ENCODE data around the gene MCM9.
"Not testable (repeated sequence)": the region's sequence is repeated elsewhere in the genome, so short reads cannot be mapped to it uniquely, and the experiment has no call there.

Gene MCM9

DNA sequence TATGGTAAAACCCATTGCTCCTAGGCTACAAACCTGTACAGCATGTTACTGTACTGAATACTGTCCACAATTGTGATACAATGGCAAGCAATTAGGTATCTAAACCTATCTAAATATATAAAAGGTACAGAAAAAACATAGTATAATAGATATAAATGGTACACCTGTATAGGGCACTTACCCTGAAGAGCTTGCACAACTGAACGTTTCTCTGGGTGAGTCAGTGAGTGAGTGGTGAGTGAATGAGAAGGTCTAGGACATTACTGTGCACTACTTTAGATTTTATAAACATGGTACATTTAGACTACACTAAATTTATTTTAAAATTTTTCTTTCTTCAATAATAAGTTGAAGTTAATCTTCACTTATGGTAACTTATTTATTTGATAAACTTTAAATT is 163.7 kb downstream of the MCM9 start:
- no peak for DNase-seq

- DNase-seq: no peak
Observed at GRCh38 chr6:118770835-118771234, 164.1 kb downstream of the MCM9 start.

- DNase-seq: no peak
Observed at GRCh38 chr6:118770112-118770788, 164.7 kb downstream of the MCM9 start.

DNA sequence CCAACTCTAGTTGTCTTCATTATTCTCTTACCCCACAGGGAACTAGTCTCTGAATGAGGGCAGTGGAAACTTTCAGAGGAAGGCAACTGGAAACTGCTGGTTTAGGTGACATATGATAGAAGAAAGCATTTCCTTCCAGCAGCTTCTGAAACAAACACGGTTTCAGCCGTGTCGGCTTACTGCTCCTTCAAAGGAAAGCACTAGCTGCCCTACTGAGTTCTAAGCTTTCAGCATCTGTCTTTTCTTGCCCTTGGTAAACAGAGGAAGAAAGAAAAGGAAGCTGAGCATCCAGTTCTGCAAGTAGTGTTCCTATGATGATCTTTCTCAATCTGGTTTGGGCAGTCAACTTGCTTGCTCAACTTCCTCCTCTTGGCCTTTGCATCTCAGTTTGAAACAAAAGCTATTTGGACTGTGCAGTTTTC is 166.0 kb downstream of the MCM9 start:
- peak in 1 of 58 donors; percentile 15 for DNase-seq

DNA sequence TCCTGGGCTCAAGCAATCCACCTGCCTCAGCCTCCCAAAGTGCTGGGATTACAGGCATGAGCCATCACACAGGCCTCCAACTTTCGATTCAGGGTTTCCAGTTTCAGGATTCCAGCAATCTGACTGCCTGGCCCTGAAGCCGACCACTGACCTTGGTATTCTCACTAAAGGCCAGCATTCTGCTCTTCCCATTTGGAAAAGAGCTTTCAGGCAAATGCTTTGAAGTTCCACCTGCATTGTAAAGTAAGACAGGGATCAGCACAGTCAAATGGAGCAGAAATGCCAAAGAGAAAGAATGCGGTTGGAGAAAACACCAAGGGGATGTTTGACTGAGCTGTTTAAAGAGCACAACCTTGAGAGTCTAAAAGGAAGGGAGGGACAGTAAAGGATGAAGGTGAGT is 166.5 kb downstream of the MCM9 start:
- no peak for DNase-seq

DNA sequence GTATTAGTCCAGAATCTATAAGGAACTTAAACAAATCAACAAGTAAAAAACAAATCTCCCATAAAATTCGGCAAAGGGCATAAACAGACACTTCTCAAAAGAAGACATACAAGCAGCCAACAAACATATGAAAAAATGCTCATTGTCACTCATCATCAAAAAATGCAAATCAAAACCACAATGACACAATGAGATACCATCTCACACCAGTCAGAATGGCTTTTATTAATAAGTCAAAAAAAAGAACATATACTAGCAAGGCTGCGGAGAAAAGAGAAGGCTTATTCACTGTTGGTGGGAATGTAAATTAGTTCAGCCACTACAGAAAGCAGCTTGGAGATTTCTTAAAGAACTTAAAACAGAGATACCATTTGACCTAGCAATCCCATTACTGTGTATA is 169.6 kb downstream of the MCM9 start:
- not testable (repeated sequence) for DNase-seq

DNA sequence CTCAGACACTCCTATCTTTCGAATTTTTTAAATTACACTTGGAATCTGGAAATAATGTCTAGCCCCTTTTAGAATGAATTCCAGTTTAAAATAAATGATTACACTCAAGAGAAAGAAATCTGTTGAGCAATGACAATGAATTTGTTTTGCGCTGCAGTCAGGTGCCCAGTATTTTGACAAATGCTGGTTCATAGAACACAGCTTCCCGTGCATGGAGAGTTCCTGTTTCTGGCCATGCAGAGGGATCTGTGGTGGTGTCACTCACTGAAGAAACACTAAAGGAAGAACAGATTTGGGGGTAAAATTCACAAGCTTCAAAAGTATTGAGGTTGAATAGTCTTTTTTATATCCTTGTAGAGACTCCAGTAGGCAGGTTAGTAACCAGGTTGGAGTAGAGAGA is 170.2 kb downstream of the MCM9 start:
- DNase-seq: no peak
